Mesenteric fat pad (tissue), 1 donor: Measurements from ENCODE around the gene SNX5. TPM values are rescaled to one million over a fixed set of nuclear protein-coding genes. Genes with fewer than 3 reads are reported as not detected.
A peak's percentile ranks its signal among the peaks of the same experiment; 100 is the strongest.

Experiments
- DNase-seq: peaks from one replicate; pipeline ENCODE4 v3.0.0-alpha.2; 2020; ENCODE audit warnings: low spot score
- long read RNA-seq: library from polyadenylated mRNA; unstranded; transcript quantifications from one replicate; pipeline ENCODE4 v2.0.0, GENCODE V29; 2020
- total RNA-seq: library from RNA; stranded (reverse); fragmentation: NEBNext Ultra II Directional; extraction: Animal tissue kit (Norgen Biotek cat#: 25700); gene quantifications from one replicate; pipeline ENCODE4 v1.2.1, GENCODE V29; 2021
- donor health status: DM: yes; HTN: yes; CAD: no.

Gene SNX5
- 97.6 TPM for total RNA-seq
- long read RNA-seq, transcript SNX5-202 (14 exons, 2,288 nt) = minor isoform, 78 of 342 reads
- long read RNA-seq, transcript SNX5-214 (13 exons, 2,025 nt) = minor isoform, 5 of 342 reads
- long read RNA-seq, transcript SNX5-201 (13 exons, 2,270 nt) = major isoform, 198 of 342 reads
- long read RNA-seq, partial matches to known transcripts = 35 of 342 reads
- long read RNA-seq, other reads (novel, unspliced or antisense) = 23 of 342 reads

- DNase-seq = peak; percentile 100
These were observed at the start of gene SNX5, which contains the start of gene MGME1 for GRCh38 chr20:17968366-17969277. Gene SNX5, minus strand, starts transcription at chr20:17968794. Its CDS starts 369 bp downstream, at chr20:17968425. Gene MGME1, plus strand, starts transcription at chr20:17969018. Its CDS starts 842 bp downstream, at chr20:17969860.

DNA sequence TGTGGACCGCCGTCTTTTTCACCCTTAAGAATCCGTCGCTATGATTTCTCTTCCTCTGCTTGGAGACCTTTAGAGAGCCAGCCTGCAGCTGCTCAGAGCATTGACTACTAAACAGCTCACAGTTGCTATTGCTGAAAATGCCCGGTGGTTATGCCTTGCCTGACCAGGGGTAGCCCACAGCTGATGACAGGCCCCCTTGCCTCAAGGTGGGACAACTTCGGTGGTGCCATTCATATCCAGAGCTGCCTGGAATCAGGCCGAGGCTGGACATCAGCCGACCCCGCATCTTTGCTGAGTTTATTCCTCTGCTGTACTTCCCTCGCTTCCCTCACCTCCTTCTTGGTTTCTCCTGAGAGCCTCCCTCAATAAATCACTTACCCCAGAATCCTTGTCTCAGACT, 49.5 kb upstream of the SNX5 start:
- DNase-seq = no peak

DNA sequence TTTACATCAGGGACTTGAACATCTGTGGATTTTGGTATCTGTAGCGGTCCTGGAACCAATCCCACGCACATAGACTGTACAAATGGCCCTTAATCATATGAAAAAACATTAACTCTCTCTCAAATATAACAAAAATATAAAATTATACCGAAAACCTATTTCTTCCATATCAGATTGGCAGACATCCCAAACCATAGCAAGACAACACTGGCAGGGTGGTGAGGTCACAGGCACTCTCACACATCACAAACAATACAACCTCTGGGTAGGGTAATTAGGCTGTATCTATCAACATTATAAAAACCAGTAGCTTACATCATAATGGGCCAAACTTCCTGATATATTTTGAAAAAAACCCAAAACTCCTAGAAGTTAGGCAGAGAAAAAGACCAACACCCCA, 48.2 kb upstream of the SNX5 start:
- DNase-seq = no peak

- DNase-seq = no peak
These were observed 45.8 kb upstream of the SNX5 start for GRCh38 chr20:18014411-18014810.

GRCh38 chr20:18012901-18013300, 44.3 kb upstream of the SNX5 start:
- DNase-seq = no peak

GRCh38 chr20:18011951-18012645, 43.5 kb upstream of the SNX5 start:
- no peak for DNase-seq

DNA sequence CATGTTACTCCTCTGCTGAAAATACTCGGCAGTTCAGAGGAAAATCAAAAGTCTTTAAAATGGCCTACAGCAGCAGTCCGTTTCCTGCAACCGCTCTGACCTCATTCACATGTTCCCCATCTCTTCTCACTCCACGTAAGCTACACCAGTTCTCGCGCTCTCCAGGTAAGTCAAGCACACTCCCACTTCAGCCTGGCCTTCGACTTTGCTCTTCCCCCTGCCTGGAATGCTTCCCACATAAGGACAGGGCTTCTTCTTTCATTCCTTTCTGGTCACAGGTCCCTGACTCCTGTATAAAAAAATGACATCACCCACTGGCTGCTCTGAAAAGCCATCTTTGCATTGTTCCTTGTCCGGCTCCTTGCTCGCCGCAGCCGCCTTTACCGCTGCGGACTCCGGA, 42.9 kb upstream of the SNX5 start:
- no peak for DNase-seq

DNA sequence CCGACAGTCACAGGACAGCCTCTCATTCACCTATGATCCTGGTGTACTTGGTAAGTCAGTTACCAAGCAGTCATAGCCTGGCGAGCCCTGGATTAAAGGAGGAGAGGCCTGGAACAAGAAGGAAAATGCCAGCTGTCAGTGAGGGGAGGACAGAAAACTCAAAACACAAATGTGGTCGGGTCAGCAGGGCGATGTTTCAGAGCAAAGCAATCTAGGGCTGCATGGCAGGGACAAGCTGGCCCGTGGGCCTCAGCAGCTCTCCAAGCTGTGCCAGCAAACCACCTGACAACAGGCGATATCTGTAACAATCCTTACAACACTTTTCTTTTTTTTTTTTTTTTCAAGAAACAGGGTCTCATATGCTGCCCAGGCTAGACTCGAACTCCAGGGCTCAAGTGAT, 40.5 kb upstream of the SNX5 start:
- no peak for DNase-seq

- DNase-seq = no peak
These were observed 39.1 kb upstream of the SNX5 start for GRCh38 chr20:18007534-18008292.

GRCh38 chr20:18006684-18007083, 38.1 kb upstream of the SNX5 start:
- no peak for DNase-seq

DNA sequence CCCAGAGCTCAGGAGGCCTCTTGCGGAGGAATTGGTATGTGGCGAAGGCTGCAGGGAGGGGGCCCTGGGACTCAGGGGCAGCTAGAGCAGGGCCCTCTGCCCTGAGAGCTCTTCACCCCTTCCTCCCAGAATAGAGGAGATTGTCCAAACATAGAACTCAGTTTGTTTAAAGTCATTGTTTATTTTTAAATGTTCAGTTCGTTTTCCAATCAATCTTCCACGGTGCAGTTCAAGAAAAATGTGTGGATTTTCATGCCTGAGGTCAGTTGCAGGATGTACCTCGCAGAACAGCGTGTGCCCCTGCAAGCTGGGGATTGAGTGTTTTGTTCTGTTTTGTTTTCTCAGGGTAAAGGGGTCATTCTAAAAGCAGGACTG, 37.4 kb upstream of the SNX5 start:
- DNase-seq = no peak

DNA sequence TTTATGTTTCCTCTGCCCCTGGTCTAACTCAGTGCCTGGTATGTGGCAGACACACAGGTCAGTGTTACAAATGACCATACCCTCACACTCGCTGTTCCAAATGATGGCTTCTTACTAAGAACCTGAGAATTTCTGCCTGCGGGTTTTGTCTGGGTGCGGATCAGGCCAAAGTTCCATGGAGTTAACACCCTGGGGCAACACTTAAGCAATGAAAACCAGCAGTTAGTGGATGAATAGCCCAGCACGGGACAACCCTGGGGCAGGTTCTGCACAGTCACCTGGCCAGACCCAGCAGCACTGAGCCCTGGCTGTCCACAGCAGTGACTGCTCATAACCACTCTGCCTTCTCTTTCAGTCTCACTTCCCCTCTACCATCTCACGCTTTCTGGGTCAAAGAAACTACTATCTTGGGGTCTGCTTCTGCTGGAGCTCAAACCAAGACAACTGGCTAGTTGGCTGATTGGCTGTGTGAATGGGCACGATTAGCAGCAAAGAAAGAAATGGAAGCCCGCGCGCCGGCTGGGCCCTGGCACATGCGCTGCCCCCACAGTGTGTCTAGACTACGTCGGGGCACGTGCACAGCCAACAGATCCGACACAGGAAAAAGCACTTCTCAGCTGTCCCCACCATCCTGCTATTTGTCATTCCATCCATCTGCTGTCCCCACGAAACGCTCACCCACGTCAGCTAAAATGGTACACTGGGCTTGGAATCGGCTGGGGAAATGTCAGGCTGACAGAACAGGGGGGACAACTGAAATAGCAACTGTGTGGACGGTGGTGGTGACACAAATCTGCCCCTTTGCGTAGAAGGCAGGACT, 36.8 kb upstream of the SNX5 start:
- DNase-seq = no peak

DNA sequence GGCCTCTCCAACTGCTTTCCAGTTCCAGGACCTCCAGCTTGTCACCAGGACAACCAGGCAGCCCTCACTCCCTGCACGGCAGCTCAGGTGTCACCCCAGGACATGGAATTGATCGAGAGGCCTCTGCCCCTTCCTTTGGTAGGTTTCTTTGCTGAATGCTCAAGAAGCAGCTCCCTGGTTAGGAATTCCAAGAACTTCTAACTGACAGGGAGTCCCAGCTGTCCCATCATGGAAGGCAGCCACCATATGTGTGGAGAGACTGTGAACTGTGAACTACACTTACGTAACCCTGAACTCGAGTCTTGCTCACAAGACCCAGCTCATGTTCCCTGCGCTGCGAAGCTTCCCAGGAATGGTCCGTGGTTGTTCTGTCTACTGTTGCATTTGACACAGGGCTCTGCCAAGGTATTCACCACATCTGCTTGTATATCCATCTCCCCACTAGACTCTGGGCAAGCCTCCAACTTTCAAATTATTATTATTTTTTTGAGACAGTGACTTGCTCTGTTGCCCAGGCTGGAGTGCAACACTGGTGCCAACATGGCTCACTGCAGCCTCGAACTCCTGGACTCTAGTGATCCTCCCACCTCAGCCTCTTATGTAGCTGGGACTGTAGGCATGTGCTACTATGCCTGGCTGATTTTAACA, 35.9 kb upstream of the SNX5 start:
- DNase-seq = no peak

DNA sequence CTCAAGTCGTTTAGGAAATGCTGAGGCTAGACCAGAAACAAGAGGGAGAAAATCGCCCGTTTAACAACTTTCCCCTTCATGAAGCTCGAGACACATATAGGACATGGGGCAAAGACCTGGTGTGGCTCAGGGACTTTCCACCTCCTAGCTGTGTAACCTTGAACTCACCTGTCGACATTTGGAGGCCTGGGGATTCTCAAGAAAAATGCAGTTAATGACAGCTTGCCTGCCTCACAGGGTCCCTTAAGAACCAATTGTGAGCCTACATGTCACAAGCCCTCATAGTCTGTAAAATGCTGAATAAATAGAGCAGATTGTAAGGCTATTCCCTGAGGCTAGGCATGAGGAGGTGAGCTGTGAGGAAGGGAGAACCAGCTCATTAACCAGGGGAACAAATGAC, 35.3 kb upstream of the SNX5 start:
- DNase-seq = no peak

DNA sequence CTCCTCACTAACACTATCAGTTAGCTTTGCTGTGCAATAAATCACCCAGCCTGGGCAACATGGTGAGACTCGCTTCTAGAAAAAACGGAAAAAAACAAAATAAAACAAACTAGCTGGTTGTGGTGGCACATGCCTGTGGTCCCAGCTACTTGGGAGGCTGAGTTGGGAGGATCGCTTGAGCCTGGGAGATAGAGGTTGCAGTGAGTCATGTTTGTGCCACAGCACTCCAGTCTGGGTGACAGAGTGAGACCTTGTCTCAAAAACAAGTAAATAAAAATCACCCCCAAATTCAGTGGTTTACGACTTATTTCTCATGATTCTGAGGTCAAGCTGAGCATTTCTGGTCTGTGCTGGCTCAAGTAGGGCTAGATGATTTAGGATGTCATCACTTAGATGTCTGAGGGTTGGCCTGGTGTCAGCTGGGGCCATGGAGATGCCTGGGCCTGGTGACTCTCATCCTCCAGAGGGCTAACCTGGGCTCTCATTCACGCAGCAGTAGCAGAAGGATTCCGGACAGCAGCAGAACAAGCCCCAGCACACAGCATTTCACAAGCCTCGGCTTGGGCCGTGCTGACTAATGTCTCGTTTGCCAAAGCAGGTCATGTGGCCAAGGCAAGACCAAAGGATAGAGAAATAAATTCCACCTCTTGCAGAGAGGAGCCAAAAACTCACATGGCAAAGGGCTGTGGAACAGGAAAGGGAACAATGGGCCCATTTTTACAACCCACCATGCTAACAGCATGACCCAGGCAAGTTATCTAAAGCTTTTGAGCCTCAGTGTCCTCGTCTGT, 32.7 kb upstream of the SNX5 start:
- no peak for DNase-seq

- DNase-seq = peak; percentile 41
These were observed 31.0 kb upstream of the SNX5 start for GRCh38 chr20:17999566-17999965.

- DNase-seq = no peak
These were observed 29.9 kb upstream of the SNX5 start for GRCh38 chr20:17998446-17998845.

- DNase-seq = peak; percentile 71
These were observed 27.6 kb upstream of the SNX5 start for GRCh38 chr20:17995967-17996819.
